Stimulated activated CD8-positive, alpha-beta memory T cell treated with anti-CD3 and anti-CD28 coated beads, Interleukin-7, amount 100 ng/mL, for 4 hours (primary cell): ENCODE data around the gene HIVEP2.

Experiments
- DNase-seq, 2 donors: peaks; one replicate each; pipeline ENCODE4 v3.0.0-alpha.2; 2020; ENCODE audit warnings: low read depth in 2 of 2

The HIVEP2 gene

DNA sequence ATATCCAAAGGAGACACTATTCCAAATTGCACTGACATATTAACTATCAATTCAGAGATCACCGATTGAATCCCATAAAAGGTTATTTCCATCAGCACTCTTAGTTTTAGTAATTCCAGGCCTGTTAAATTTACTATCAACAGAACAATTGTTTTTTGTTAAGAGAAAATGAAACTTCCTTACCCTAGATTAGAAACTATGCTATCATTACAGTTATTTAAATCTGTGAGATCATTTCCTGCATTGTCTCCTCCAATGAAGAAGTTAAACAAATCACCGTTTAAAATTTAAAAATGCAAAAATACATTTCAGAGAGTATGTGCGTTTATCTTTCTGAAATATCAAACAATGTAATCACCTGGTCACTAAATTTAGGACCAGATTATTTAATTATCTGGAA lies 57.5 kb downstream of the HIVEP2 start:
- DNase-seq, result no peak

- no peak for DNase-seq
Measured at GRCh38 chr6:142886431-142887170, 58.4 kb downstream of the HIVEP2 start.

- peak; percentile 15 to 32 for DNase-seq
Measured at GRCh38 chr6:142885182-142885867, 59.7 kb downstream of the HIVEP2 start.

DNA sequence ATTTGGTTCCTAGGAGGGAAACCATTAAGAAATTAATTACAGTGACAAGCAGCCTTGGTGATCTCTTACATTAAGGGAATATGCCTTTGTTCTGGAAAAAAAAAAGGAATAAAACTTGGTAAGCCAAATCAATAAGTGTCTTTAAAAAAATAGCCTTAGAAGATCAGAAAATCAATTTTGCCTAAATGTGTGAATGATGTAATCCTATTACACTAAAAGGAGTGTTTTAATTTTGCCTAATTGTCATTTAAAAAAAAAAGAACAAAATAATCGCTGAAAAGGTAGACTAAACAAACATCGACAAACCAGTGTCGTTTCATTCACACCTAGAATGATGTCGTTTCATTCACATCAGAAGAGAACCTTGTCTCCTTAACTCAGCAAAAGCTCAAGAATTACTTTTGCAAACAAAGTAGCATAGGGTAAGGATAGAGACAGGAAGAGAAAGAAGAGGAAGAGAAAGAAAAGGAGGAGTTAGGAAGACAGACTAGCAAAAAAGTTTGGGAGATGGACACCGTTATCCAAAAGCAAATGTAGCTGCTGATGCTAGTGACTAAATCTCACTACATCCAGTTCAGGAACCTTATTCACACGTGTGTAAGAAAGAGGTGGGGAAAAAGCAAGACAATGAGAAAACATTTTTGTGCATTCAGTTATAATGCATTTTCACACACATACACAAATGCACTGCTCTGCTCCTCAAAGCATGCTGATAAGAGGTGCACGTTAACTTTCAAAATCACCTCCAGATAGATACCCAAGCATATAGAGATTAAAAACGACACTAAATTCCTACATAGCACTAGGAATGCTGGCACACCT lies 60.6 kb downstream of the HIVEP2 start:
- no peak for DNase-seq

DNA sequence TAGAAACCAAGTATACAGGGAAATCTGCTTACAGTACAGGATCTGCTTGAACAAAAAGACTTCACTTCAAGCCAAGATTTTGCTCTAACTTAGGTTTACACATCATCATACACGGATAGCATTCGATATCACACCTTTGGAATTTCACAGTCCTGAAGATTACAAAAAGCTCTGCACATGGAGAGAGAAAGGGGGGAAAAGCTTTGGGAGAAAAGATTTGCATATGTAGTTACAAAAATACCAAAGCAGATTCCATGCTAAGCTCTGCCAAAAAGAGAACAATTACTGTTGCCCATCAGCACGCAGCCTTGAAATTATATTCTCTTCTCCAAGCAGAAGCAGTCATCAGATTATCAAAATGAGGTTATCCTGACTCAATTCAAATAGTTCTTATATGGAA lies 62.0 kb downstream of the HIVEP2 start:
- DNase-seq, result no peak

DNA sequence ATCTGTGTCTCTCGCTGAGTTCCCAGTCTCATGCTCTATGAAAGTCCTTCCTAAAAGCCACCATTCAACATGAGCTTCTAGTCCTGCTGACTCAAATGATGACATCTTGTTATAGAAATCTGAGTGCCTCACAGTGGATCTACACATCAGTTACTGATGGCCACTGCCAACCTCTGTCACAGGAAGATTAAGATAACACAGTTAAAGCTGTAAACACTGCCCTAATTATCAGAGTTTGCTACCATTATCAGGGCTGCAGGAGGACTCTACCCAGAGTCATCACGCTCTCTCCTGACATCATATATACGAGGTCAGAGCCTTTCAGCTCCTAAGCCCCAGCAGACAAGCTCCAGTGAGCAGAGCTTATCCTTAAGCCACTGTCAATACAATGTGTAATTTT lies 63.2 kb downstream of the HIVEP2 start:
- DNase-seq, result no peak

- no peak for DNase-seq
Measured at GRCh38 chr6:142881290-142881689, 63.7 kb downstream of the HIVEP2 start.

GRCh38 chr6:142880201-142880600 lies 64.8 kb downstream of the HIVEP2 start:
- no peak for DNase-seq

DNA sequence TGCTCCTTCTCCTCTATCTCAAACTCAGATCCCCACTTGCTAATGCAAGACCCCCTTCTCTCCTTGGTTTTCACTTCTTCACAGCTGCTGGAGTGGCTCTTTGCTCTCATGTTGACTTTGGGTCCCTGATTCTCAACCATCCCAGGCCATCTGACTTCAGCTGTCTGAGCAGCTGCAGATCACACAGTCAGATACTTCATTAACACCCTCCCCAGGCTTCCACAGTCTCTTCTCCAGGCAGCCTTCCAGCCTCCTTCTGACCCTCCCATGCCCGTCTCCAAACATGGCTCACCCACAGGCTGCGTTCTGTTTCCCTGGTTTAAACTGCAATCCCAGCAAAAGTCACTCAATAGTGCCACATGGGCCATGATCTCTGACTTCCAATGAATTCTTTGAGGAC lies 65.4 kb downstream of the HIVEP2 start:
- DNase-seq, result no peak

GRCh38 chr6:142879076-142879475 lies 65.9 kb downstream of the HIVEP2 start:
- DNase-seq, result no peak

DNA sequence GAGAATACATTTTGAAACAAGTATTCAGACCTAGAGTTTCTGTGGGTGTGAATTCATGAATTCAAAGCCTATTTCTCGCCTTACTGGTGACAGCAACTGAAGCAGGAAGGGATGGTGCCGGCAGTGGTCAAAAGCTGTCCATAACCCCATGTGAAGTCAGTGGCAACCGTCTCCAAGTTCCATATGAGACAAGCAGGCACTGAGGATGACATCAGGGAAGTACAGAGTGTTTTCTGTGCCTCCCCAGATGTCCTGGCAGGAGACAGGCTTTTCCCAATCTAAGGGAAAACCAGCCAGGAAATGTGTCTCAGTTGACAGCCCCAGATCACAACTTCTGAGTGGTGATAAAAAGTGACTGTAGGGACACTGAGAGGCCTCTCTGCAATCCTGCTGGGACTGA lies 66.6 kb downstream of the HIVEP2 start:
- no peak for DNase-seq

DNA sequence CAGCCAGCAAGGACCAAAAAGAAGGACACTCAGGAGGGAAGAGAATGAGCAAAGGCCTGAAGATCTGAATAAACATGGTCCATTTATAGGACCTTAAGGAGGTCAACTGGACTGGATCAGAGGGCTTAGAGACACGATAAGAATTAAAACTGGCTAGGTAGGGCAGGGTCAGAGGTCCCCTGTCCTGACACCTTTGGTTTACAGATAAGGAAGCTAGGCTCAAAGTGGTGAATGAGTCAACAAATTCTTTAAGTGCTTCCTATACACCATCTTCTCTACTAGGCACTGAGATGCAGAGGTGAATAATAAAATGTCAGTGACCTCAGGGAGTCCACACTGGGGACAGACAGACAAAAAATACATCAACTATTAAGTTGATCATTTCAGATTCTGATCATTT lies 70.3 kb downstream of the HIVEP2 start:
- DNase-seq, result no peak

- no peak for DNase-seq
Measured at GRCh38 chr6:142872376-142872775, 72.6 kb downstream of the HIVEP2 start.

DNA sequence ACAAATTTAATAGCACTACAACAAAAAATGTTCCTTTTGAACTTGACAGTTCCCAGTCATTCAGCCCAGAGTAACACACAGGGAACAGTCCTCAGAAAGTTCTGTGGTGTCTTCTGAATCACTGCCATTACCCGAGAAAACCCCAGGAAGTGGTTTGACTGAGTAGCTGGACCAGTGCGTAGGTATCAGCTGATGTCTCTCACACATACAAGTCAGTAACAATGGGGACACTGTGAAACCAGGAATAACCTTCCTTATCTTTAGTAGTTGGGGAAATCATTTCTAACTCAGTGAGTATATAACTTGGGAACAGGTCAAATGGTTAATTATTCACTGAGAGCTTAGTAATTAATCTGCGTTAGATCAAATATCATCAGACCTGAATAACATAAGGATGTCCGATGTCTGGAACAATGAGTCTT lies 73.1 kb downstream of the HIVEP2 start:
- peak; percentile 45 to 66 for DNase-seq

DNA sequence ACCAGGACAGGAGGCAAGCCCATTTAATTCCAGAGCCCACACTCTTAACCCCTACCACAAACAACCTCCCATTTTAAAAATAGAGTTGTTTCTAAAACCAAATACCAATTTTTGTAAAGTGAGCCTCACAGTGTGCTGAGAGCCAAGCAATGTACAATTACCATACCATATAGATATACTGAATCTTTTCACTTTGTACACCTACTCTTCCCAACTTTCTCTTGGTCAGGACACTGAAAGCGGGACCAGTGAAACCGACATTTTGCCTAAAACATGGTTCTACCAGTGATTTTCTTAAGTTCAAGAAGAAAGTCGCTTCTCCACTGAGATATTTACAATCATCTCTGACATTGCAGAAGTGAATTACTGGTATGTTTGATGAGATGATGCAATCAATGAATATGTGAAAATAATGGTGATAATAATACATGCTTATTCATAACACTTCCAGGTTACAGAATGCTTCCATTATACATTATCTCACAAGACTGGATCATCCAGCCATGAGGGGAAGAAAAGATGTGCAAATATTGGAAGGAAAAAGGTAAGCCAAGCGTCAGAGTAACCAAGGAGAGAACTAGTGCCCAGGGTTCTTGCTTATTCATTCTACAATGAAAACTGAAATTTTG lies 74.1 kb downstream of the HIVEP2 start:
- DNase-seq, result no peak

DNA sequence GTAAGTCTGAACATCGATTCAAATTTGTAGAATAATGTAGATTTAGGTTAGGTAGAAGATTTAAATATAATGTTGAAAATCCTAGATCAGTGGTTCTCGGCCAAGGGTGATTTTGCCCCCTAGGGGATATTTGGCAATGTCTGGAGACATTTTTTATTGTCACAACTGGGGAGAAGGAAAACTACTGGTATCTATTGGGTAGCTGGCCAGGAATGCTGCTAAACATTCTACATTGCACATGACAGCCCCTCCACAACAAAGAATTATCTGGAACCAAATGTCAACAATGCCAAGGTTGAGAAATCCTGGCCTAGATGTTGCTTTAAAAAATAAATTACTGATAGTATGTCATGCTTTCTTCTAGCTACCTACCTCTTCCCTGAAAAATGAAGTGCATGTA lies 76.1 kb downstream of the HIVEP2 start:
- DNase-seq, result no peak

GRCh38 chr6:142867988-142868812 lies 76.8 kb downstream of the HIVEP2 start:
- no peak for DNase-seq

DNA sequence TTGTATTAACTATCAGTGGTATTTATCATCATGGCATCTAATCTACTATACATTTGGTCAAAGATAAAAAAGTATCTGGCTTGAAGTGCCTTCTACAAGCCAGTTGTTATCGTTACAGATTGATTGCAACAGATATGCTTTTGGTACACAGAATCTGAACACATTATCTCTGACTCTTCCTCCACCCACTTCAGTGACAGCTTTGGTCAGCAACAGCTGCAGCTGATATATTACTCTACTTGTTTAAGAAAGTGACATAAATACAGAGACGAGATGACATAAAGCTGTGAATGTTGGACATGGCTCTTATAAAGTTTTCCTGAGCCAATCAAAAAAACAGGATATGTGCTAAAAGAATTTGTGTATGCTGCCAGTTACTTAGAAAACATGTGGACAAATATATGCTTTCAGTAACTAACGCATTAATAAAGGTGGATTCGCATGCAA lies 77.6 kb downstream of the HIVEP2 start:
- no peak for DNase-seq

DNA sequence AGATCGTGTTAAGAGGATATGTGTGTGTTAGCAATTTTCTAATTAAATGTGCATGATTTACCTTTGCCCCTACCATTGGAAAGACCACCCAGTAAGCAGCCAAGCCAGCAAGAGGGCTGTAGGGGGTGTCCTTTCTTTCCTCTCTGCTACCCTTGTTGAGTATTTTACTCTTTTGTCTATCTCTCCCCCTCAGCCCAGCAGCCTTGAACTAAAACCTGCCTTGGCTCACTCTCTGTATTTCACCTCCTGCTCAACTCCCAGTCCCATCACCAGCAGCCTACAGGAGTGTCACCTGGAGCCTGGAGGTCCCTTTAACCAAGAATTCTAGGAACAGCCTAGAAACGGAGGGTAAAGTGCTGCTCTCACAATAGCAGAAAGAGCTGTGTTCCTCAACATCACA lies 81.0 kb downstream of the HIVEP2 start:
- no peak for DNase-seq

GRCh38 chr6:142861711-142862110 lies 83.3 kb downstream of the HIVEP2 start:
- no peak for DNase-seq

- no peak for DNase-seq
Measured at GRCh38 chr6:142860498-142860897, 84.5 kb downstream of the HIVEP2 start.
